ENCODE measurements around the gene MMP17.

Gene MMP17

DNA sequence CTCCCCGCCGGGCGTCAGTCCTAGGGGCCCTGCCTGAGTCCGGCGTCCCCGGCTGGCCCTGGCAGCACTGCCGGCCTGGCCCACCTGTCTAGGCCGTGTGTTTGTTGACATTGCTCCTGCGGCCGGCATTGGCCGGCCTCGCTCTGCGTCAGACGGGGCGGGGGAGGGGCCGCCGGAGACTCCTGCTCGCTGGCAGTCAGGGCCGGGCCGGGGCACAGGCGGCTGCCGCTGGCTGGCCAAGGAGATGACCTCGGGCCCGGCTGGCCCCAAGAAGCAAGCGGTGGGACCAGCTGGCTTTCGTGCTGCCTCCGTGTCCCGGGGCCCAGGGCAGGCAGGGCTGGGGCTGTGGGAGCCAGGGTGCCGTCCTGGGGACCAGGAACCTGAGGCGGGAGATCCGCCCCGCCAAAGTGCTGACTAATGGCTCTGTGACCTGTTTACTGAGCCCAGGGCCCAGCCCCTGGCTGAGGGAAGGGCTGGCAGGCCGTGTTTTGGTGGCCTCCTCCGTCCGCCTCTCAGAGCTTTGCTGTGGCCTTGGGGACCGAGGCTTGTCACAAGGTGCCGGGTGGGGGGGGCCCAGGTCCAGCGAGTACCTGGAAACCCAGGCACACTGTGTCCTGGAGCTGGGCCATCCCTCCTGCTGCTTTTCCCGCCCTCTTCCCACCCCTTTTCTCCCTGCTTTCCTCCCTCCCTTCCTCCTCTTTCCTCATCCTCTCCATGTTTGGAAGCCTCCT lies 68.1 kb downstream of the MMP17 start:
- peak; percentile 84 for DNase-seq

DNA sequence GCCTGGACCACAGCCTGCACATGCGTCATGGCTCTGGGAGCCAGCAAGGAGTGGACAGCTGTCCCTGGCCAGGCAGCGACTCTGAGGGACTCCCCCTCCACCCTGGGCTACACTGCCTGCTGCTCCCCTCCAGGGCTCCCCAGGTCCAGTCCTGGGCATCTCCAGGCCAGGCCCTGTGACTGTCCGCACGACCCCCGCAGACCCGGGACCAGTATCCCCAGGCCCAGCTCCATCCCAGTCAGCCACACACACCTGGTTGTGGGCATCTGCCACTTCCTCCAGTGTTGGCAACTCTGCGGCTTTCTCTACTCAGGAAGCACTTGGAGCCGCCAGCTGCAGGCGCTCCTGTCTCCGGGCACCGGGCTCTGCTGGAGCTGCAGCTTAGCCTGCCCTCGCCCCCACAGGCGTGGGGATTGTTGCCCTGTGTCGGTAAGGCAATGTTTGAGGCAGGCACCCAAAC lies 68.6 kb downstream of the MMP17 start:
- no peak for DNase-seq

DNA sequence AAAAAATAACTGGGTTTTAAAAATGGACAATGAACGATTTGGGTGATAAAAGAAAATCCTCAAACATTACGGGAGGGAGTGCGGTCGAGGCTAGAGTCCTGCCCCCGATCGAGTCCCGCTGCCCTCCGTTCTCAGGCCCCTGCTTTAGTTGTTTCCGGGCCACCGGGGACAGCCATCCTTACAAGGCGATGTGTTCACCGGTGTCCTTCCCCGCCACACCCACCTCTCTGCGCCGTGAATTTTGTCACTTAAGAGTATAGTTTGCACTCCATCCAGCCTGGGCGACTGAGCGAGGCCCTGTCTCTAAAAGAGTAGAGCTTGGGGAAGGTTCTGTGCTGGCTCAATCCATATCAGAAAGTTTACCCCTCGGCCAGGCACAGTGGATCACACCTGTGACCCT lies 69.1 kb downstream of the MMP17 start:
- DNase-seq = no peak

DNA sequence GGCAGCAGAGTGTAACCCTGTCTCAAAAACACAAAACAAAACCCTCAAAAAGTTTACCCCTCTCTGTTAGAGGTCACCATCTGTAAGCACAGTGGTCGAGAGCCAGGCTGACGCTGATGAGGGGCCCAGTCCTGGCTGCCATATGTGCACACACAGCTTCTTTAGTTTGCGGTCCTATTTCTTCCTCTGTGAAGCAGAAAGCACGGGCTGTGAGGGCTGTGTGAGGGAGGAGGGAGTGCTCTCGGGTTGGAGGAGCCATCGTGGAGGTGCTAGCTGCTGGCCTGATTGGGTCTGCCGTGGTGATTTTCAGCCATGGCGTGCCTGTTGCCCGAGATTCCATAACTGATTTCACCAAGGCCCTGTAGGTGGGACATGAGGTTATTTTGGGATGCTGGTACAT lies 69.7 kb downstream of the MMP17 start:
- DNase-seq = no peak

DNA sequence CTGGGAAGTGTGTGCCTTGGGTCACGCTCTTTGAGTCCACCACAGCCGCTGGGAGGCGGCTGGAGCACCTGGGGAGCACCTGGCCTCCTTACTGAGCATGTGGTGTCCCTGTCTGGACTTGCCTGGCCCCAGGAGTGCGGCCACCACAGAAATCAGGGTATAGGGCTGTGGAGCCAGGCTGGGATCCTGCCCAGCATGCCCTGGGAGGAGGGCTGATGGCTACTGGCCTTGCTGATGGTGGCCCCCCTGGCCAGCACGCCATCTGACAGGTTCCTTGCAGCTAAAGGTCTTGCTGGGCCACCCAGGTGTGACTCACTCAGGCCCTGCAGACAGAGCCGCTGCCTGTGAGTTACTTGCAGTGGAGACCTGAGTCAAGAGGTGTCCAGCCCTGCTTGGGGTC lies 72.2 kb downstream of the MMP17 start:
- DNase-seq = no peak
